Activated T-cell treated with anti-CD3 and anti-CD28 coated beads, Interleukin-2, amount 50 U/mL, for 1 hour (primary cell): ENCODE measurements around the gene PIWIL1.

Experiments
- DNase-seq: peaks from one replicate; pipeline ENCODE4 v3.0.0-alpha.2; 2020

The PIWIL1 gene

GRCh38 chr12:130338794-130339601 is 1.3 kb downstream of the PIWIL1 start:
- DNase-seq: no peak

DNA sequence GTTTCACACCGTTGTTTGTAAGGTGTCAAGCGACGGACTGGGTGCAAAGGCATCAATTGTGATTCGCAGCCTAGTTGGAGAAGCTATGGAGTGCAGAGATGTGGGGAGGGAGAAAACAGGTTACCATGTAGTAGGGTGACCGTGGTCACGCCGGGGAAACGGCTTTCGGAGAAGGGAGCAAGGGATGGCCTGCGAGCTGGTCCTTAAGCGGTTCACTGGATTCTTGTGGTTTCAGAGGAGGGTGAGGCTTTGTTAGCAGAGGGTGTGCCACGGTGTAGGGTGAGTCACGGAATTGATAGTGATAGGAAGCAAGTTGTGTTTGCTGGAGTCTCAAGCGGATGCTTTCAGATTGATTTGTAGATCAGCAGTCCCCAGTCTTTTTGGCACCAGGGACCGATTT is 2.3 kb downstream of the PIWIL1 start:
- no peak for DNase-seq

DNA sequence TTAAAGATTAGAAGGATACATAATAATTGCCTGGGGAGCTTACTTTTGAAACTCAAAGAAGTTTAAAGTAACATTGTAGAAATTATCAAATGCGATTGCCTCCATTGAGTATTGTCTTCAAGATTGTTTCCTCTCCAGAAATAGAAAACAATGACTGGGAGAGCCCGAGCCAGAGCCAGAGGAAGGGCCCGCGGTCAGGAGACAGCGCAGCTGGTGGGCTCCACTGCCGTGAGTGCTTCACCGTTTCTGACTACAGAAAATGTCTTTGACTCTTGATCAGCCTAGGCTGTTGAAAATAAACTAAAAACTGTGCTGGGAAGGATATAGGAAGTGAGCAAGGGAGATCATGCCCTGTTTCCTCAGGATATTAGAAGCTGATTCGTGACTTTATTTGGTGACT is 4.8 kb downstream of the PIWIL1 start:
- DNase-seq: no peak

- no peak for DNase-seq
Observed at GRCh38 chr12:130342842-130343241, 5.2 kb downstream of the PIWIL1 start.

GRCh38 chr12:130344529-130344928 is 6.8 kb downstream of the PIWIL1 start:
- no peak for DNase-seq

- no peak for DNase-seq
Observed at GRCh38 chr12:130345292-130345691, 7.6 kb downstream of the PIWIL1 start.

GRCh38 chr12:130347588-130347987 is 9.9 kb downstream of the PIWIL1 start:
- DNase-seq: no peak

DNA sequence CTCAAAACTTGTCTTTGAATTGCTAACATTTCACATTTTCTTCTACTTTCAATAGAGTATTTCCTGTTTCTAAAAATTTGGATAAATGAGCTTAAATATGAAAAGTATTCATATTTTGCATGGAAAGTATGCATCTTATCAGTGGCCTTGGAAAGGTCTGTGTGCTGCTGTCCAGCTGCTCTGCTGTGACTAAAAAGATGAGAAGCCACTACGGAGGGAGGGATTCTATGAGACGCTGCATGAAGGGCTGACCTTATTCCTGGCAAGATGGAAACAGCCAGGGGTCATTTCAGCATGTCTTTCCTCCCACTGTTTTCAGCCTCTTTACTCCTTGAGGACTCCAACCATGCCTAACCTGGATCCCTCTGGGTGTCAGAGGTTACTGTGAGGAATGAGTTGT is 13.0 kb downstream of the PIWIL1 start:
- no peak for DNase-seq

- DNase-seq: no peak
Observed at GRCh38 chr12:130351326-130351725, 13.6 kb downstream of the PIWIL1 start.

- no peak for DNase-seq
Observed at GRCh38 chr12:130353081-130353480, 15.4 kb downstream of the PIWIL1 start.

DNA sequence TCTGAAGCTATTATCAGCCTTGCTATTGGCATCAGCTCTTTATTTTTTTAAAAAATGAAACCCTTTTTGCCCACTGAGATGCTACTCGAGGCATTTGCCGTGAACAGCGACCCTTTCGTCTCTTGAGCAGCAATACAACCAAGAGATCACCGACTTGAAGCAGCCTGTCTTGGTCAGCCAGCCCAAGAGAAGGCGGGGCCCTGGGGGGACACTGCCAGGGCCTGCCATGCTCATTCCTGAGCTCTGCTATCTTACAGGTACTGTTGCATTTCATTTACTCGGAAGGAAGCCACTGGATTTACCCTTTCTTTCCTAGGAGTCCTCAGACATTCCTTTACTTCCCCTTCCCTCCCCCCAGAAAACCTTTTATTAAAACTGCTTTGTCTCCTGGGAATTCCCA is 16.7 kb downstream of the PIWIL1 start:
- no peak for DNase-seq

- DNase-seq: no peak
Observed at GRCh38 chr12:130356222-130356621, 18.5 kb downstream of the PIWIL1 start.

- DNase-seq: no peak
Observed at GRCh38 chr12:130357241-130357640, 19.6 kb downstream of the PIWIL1 start.

GRCh38 chr12:130357729-130358330 is 20.1 kb downstream of the PIWIL1 start:
- no peak for DNase-seq

DNA sequence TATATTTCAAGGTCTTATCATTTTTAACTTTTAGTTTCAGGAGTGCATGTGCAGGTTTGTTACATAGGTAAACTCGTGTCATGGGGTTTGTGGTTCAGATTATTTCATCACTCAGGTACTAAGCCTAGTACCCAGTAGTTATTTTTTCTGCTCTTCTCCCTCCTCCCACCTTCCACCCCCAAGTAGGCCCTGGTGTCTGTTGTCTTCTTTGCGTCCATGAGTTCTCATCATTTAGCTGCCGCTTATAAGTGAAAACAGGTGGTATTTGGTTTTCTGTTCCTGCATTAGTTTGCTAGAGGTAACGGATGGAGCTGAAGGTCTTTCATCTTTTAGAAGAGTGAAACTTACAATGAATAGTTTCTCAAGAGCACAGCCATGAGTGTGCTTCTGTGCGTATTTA is 24.4 kb downstream of the PIWIL1 start:
- DNase-seq: no peak

DNA sequence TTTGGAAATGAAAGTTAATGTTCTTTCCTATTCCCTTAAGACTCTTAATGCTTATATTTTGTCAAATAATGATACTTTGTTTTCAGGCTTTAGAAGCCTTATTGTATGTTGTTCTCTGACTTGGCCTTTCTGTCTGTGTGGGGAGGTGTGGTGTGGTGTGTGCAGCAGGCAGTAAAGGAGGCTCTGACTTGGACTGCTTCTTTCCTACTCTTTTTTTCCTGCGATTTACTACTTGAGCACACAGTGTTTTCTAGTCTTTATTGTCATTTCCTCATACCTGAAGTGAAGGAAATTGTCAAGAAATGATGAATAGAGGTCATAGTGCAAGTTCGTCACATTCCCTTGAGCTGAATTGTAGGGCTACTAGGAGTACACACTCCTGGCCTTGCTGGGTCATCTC is 26.9 kb downstream of the PIWIL1 start:
- no peak for DNase-seq

- DNase-seq: no peak
Observed at GRCh38 chr12:130366159-130366558, 28.5 kb downstream of the PIWIL1 start.

DNA sequence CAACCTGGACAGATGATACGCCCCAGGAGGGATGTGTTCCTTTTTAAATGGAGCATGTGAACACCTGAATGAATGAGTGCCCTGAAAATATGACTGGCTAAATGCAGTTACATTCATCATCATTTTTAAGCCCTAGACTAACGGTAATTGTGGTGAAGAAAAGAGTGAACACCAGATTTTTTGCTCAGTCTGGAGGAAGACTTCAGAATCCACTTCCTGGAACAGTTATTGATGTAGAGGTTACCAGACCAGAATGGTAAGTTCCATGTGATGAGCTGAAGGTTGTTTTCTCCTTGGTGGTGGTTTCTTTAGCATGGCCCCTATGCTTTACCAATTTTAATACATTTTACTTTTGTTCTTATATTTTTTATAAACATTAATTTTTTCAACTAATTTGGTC is 29.3 kb downstream of the PIWIL1 start:
- DNase-seq: no peak

DNA sequence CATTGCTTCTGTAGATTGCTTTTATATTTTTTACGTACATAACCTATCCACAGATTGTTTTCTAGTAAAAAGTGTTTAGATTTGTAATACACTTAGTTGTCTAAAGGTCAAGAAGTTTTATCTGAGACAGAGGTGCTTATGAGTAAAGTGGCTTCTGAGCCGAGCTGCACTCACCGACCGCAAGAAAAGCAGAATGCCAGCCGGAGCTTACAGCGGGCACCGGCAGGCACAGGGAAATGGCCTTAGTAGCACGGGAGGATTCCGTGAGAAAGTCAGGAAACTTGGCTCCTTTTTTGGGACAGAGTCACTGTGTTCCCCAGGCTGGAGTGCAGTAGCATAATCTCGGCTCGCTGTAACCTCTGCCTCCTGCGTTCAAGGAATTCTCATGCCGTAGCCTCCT is 29.8 kb downstream of the PIWIL1 start:
- DNase-seq: no peak

GRCh38 chr12:130369816-130370215 is 32.1 kb downstream of the PIWIL1 start:
- no peak for DNase-seq

- no peak for DNase-seq
Observed at GRCh38 chr12:130371296-130371695, 33.6 kb downstream of the PIWIL1 start.

- DNase-seq: no peak
Observed at GRCh38 chr12:130372936-130373335, 35.2 kb downstream of the PIWIL1 start.

DNA sequence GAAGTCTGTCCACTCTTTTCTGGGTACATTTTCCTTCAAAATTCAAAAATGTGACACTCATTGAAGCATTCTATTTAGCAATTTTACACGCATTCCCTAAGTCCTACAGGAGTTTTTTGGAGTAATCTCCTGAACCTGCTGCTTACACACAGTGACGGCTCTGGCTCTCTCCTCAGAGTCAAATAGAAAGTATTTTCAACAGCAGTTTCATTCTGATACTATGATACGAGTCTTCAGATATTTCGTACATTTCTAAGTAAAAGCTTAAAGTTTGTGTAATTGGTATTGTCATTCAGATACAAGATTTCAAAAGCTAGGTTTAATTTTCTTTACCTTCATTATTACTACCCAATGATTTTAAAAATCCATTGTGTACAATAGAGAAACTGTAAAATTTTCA is 36.4 kb downstream of the PIWIL1 start:
- no peak for DNase-seq
